ENCODE data around the gene NFIB.

DNA sequence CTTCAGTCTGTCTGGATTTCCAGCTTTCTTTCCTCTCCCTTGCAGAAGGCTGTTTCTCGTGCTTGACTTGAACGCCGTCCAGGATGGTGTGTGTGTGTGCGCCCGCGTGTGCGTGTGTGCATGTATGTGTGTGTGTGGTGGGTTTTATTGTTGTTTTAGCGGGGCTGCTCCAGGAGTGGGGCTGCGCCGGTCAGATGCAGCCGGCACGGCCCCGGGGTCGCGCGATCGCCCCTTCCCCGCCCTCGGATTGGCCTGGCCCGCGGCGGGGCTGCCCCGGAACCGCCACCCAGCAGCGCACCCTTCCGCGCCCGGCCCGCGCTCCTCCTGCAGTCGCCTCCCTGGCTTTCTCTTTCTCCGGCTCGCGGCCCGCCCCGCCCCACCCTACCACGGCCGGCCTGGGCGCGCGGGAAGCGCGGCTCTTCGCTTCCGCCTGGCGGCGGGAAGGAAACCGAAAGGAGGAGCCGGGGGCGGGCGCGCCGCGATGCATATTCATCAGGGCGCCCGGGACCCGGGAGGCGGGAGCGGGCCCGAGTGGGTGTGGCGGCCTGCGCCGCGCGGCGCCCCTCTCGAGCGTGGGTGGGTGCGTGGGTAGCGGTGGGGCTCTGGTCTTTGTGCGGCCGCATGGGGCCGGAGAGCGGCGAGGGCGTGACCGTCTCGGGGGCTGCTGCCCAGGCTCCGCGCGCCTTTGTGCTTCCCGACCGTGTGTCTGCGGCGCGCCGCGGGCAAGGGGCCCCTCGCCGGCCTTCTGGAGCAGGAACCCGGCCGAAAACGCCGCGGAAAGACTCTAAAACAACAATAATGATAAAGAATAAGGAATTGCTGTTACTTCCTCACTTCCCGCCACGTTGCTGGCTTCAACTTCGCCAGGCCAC lies 8.5 kb upstream of the NFIB start:
- TF ChIP-seq CTCF (IDR thresholded peaks at IDR 0.05; ENCODE audit: insufficient read depth, low read depth, low read length): no peak
- TF ChIP-seq EZH2 (IDR thresholded peaks at IDR 0.05; ENCODE audit: insufficient read depth, low read length): no peak
